Inflammatory macrophage treated with lipopolysaccharide for 1 hour (primary cell): ENCODE measurements around the gene TRABD2B.

ENCODE experiments used
- DNase-seq, 2 donors: peaks; one replicate each; pipeline ENCODE4 v3.0.0-alpha.2; 2020 to 2022

Gene TRABD2B

DNA sequence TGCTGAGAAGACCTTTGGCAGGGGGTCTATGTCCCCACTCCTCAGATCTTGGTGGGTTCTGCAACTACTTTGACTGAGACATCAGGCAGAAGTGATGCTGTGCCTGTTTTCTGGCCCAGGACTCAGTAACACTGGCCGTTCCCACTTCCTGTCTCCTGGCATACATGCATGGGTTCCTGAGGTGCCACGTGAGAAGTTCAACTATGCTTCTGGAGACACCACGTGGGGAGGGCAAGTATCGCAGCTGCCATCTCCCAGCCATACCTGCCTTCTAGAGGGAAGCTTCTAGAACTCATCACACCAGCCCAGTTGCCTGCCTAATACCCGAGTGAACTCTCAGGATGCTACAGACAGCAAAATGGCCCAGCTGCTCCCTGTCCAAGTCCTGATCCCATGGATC lies 65.8 kb downstream of the TRABD2B start:
- no peak for DNase-seq

DNA sequence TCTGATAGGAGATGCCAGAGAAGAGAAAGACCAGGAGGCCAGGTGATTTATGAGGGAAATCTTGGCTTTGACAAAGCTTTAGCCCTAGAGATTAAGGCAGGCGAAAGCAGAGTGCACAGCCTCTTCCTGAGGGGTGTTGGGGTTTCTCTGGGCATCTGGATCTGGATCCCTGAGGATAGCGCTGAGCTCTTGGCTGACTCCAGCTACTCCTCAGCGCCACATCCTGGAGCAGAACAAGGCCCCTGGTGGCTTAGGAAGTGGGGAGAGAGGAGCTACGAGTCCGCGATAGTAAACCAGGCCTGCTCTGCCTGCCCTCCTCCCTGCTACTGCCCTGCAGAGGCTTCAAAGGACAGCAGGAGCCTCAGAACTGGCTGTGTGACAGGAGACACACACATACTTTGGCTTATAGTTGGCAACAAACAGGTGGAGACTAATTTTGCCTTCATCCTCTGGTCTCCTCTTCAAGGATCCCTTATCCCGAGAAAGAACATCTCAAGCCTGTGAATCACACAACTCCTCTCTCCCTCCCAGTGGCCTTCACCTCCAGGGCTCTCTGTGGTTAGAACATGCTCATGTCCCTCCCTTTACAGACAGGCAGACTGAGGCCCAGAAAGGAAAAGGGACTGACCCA lies 66.9 kb downstream of the TRABD2B start:
- no peak for DNase-seq

DNA sequence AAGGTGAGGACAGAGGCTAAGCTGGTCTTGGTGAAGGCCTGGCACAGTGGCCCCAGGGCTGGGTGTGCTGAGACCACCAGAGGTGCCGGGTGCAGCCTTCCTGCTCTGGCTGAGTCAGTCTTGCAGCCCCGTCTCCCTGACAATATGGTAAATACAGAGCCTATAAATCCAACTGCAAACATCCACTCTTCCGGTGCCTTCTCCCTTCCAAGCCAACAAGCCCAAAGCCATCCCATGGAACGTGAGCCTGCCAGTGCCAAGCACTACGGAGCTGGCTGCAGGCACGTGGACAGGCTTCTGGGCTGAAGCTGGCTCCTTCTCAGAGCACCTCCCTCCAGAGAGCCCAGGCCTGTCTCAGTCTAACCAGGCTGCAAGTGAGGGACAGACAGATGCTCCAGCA lies 70.0 kb downstream of the TRABD2B start:
- DNase-seq = no peak

DNA sequence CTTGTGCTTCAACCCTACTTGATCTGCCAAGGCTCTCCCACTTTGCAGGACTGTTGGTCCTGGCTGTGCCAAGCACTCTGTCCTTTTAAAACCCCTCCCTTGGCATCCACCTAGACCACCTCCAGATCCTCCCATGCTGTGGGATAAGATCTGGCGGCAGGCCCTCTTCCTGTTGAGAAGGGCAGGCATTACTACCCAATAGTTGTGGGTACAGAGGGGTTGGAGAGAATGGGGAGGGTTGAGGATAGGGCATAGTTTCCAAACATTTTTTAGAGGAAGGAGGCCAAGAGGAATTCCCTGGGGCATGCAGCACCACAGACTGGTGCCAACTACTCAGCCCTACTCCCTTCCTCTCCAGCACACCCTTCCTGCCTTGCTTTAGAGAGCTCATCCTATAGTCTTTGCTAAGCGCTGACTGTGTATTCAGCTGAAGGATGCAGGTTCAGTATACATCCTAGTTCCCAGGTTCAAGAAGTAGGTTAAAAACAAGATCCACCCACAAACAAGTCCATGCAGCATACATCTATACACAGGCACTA lies 70.7 kb downstream of the TRABD2B start:
- no peak for DNase-seq

DNA sequence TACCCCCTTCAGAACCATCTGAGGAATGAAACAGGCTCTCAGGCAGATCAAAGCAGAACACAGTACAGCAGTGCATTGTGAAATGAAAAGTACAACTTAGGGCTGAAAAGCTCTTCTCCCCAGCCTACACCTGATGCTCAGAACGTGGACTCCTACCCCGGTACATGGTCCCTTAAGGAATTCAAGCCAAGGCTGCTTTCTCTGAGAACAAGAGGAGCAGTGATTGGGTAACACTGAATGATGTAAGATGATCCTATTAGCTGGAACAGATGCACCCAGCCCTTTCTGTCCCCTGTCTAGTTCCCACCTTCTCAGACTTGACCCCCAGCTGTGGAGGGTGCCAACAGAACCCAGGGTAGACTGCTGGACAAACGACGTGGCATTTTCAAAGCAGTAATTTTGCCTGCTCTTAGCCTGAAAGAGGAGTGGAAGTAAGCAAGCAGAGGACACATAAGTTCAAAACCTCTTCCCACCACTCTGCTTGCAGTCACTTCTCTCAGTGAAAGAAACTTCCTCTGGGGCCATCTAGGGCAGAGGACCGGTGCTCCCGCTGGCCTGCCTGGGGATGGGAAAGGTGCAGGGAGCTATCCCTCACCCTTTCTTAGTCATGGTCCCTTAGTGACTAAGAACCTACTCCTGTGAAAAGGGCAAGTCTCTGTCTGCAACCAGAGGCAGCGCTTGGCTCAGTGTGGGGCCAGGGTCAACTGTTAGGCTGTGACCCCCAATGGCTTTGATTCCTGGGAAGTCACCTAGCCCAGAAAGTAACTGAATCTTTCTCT lies 72.7 kb downstream of the TRABD2B start:
- DNase-seq = no peak

DNA sequence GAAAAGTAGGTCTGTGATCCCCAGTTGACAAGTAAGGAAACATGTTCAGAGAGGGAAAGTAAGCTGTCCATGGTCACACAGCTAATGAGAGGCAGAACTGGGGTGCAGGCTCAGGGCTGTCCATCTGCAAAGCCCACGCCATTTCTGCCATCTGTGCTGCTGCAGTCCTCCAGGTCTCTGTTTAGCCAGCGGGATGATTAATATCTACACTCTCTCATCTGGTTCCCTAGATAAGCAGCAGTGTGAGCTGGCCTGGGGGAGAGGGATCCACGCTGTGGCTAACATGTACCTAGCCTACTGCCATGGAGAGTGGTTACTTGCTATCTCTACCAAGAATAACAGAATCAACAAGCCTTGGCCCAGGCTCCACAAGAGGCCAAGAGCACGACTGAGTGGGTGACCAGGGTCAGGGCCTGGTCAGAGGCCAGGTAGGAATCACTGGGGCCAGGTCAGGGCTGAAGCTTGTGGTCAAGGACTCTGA lies 75.2 kb downstream of the TRABD2B start:
- no peak for DNase-seq

DNA sequence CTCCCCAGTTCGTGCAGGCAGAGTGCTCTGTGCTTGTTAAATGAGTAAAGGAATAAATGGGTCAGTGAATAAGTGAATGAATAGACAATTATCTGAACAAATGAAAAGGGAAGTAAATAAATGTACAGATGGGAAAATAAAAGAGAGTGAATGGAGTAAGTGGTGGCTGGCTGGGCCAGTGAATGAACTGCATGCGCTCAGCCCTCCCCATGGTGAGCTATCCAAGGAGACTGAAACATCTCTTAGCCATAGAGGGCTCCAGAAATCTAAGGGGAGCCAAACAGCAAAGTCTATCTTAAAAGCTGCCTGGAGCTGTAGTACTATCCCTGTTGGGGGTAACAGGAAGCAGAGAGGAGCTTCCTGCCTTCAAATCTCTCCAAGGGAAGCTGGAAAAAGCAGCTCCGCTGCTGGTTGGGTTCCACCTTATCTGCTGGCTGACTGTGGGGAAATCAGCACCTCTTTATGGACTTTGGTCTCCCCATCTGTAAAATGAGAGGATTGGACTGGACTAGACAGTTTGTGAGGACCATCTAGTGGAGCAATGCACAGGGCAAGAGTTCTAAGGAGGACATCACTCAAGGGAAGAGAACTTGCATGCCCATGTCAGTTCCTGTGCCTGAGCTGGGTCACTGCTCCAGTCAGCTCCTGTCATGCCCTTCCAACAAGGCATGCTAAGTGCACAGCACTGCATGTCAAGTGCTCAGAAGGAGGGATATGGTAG lies 77.9 kb downstream of the TRABD2B start:
- no peak for DNase-seq

DNA sequence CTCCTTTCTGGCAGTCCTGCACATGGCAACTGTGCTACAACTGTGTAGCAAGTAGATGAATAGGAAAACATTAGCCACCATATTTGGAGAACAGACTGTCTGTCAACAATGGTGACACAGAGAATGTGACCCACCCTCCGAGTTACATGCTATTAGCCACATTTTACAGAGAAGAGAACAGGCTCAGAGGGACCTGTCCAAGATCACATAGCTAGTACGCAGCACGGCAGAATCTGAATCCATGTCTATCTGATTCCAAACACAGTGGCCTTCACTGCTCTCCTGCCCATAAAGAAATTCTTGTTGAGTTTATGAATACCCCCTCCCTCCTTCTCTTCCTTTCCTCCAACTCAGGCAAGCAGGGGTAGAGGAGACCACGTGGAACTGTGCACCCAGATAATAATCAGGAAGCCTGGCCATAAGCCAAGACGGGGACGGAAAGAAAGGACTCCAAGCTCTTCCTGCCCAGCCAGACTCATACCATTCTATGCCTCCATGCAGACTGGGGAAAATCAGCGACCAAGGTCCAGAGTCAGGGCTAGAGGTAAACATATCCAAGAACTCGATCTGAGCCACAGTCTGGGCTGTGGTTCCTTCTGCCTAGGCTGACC lies 78.8 kb downstream of the TRABD2B start:
- DNase-seq = no peak

DNA sequence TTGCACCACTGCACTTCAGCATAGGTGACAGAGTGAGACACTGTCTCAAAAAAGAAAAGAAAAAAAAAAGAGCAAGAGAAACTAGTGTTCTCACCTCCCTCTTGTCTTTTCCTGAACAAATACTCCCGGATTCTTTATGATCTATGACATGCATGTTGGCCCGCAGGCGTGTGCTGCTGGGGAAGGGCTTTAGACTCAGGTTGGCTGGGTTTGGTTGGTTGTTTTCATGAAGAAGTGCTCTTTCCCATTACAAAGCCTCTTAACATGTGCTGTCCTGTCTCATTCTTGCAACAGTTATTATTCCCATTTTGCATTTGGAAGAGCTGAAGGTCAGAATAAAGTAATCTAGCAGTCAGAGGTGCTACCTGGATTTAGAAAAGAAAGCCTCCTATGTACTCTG lies 79.5 kb downstream of the TRABD2B start:
- DNase-seq = no peak

DNA sequence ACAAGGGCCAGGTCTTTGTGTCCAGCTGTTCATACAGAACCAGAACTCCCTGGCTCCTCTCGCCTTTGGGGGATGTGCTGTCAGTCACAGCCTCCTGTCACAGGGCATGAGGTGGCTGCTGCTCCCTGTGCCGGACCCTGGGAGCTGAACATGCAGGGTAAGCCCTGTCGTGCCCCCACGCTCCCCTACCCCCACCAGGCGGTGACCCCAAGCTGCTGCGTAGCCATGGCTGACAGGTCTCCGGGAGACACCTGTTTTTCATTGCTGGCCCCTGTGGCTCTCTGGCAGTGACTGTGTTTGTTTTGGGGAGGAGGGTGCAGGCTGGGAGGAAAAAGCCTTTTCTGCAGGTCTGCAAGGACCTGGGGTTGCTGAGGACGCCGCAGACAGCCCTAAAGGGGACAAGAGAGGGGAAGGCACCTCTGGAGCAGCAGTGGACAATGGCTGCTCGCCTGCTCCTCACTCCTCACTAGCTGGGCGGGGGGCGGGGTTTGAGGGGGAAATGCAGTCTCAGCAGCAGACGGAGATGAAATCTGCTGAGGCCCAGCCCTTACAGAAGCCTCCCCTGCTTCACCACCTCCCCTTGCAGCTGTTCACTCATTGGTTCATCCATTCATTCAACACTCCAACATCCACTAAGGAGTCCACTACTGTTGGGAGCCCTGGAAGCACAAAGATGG lies 81.4 kb downstream of the TRABD2B start:
- DNase-seq = no peak

DNA sequence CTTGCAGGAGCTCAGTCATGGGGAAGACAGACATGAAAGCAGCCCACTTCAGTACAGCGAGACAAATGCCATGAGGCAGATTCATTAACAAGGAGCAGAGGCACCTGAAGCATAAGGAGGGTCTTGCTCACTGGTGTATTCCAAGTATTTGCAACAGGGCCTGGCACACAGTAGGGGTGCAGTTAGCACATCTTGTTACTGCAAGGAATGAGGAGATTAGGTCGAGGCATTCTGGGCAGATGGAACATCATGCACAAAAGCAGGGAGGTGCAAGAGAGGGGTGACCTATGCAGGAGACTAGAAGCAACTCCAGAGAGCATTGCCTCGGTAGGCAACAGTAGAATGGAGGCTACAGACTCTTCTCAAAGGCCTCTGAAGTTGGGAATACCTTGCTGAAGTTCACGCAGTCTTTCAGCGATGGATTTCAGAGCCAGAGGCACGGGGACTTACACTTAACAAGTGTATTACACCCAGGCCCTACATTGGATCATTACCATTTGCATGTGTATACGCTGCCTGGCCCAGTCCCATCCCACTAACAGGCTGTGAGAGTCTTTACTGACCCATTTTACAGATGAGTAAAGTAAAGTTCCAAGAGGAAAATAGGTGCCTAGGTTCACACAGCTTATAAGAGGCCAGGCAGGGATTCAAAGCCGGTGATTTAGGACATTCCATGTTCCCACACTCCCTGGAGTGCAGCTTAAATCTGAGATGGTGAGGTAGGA lies 82.1 kb downstream of the TRABD2B start:
- DNase-seq = no peak

DNA sequence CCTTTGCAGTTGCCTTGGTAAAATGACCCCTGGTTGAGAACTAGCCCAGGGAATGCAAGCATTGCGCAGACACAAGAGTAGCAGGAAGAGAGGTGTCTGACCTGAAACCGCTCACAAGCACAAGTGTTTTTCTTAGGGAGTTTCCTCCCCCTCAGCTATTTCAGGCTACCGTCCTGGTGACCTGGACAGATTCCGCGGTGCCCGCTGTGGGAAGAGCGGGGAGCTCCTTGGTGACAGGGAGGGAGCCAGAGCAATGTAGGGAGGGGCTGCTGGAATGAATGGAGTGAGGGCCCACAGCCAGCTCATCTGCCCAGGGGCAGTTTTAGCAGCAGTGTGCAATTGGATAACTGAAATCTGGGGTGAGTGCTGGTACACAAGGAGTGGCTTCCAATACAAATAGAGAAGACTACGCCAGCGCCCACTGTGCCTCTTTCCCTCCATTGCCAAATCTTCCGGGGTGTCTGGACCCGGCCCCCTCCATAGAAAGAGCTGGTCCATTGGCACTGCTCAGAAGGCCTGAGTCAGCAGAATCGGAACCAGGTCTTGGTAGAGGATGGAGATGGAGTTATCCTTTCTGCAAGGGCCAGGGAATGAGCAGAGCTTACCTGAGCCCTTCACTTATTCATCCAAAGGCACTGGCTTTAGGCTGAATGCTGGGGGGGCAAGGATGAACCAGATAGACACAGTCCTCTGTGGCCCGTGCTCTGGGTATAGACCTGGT lies 82.8 kb downstream of the TRABD2B start:
- DNase-seq = no peak

DNA sequence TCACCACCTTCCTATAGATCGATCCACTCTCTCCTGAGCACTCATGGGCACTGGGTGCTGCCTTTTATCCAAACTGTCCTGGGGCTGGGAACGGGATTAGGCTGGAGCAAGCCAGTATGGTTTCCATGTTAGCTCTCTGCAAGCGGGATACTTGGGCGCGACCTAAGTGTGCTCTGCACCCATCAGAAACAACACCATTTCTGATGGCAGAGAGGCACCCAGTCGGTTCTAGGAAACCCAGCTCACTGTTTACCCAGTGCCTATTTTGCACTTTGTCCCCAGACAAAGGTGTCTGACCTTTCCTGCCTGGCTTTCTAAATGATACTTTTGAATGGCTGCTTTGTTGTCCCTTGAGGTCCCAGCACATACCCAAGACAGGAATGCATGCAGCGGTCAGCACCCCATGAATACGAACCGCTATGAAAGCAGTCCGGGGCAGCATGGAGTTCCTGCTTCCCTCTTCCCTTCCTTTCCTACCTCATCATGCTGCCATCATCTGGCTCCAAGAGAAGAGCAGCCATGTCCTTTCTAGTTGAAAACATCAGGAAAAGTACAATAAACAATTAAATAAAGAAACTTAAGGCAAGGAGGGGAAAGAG lies 83.9 kb downstream of the TRABD2B start:
- DNase-seq = no peak

DNA sequence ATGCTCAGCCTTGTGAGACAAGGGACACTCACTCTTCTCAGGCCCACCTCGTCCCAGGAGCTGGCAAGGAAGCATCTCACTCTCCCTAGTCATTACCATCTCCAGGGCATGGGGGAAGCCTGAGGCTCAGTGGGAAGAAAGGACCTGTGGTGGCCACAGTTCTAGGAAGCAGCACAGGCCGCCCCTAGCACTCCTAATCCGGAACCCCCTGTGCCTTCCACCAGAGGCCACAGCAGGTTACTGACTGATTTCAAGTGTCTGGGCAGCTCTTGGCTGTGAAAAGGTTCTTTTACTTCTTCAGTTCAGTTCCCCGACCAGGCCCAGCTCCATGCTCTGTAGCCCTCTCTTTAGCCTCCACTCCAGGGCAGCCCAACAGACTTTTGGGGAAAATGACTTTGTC lies 84.4 kb downstream of the TRABD2B start:
- no peak for DNase-seq

DNA sequence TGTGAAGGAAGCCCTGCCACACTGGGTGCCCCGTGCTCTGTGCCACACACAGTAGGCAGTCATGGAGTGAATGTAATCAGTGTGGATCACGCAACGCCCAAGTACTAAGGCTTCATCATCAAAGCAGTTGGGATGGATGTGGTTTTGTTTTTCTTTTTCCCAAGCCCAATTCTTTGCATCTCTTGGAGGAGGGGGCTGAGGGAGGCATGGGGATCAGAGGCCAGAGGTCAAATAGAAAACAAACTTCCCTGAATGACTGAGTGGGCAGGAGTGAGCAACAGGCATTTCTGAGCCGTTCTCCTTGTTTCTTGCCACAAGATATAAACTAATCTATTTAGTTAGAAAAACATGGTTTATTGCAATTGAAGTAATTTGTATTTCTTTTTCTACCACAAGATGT lies 85.3 kb downstream of the TRABD2B start:
- DNase-seq = no peak

DNA sequence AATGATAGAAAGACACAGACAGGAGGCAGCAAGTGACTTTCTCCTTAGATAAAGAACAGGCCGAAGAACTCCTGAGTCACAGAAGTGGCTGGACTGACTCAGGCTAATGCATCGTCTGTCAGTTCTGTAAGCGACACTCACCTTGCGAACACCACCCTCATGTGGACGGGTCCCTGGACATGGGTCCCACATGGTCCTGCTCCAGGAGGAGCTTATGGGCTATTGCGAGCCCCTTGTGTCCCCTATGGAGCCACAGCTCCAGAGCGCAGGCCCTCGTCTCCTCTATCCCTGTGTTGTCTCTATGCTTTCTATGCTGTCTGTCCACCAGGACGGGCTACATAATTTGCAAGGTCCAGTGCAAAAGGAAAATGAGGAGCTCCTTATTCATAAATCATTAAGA lies 85.8 kb downstream of the TRABD2B start:
- no peak for DNase-seq

DNA sequence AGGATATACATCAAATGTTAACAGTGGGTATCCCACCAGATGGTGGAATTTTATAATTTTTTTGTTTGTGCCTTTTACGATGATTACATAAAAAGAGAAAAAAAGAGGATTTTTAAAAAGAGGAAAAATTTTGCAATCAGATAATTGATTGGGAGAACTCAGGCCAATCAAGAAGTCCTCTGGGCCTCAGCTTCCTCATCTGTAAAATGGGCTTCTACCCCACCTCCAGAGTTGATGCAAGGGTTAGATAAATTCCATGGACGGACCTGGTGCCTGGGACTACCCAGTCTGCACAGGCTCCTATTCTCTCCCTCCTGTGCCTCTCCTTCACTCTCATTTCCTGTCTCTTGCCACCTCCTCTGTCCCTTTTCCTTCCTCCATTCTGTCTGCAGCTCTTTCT lies 88.9 kb downstream of the TRABD2B start:
- DNase-seq = no peak

DNA sequence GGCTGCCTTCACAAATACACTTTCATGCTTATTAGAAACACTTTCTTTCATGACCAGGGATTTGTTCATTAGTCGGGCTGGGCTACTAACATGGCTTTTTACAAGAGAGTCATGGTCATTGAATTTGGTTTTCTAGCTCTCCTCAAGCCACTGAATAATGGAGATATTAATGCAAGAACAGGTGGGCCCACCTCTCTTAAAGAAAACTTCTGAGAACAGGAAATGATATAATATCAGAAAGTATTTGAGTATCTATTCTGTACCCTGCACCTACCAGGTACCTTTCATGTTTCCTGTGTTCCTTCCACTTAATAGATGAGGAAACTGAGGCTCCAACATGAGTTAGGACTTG lies 90.0 kb downstream of the TRABD2B start:
- no peak for DNase-seq

DNA sequence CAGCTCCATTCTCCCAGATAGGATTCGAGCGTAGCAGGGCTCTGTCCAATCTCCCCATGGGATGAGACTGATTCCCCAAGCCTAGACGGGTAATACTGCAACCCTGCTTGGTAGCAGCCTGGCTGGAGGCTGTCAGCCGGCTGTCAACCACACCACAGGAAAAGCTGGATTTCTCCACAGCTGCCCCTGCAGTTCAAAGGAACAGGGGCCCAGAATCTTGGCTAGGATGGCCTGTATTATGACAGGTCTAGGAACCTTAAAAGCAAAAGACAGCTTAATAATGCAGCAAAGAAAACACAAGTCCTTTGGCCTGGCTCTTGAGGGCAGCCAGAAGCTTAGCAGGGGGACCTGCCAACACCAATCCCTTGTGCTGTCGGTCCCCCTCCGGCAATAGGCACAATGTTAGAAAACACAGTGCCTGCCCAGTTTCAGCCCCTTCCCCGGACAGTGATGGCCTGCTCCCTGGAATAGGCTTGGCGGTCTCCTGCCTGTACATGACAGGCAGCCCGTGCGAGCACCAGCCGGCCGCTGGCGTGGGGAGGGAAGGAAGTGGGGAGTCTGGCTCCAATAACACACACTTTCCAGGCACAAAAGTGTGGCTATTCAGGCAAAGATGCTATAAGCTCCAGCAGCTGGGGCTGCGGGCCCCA lies 90.5 kb downstream of the TRABD2B start:
- no peak for DNase-seq

DNA sequence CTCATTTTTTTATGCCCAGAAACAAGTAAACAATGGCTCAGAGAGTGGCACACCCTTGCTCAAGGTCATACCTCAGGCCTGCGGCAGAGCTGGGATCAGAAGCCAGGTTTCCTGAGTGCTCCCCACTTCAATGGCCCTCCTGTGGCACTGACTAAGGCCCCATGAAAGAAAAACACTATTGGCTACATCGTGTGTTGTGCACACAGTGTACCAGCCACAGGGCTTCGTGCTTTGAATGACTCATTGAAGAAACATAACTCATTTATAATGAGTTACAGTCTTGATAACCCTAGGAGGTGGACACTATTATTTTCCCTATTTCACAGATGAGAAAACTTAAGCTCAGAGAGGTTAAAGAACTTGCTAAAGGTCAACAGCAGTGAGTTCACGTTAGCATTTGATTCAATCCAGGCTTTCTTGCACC lies 91.2 kb downstream of the TRABD2B start:
- no peak for DNase-seq
